Keratinocyte (primary cell): ENCODE measurements around the gene EGFL8.

Experiments
- CTCF ChIP-seq, 3 experiments: IDR thresholded peaks in 1 of 3; conservative IDR thresholded peaks in 1 of 3; optimal IDR thresholded peaks in 1 of 3; 2 replicates in 2 of 3; 3 replicates in 1 of 3; pipeline versions ENCODE3 to v1.5.1; 2011; ENCODE audit warnings: low read length in 3 of 3, mild to moderate bottlenecking in 3 of 3, moderate library complexity in 2 of 3, control low read depth in 1 of 3, inconsistent platforms in 1 of 3; ENCODE audit not compliant: insufficient read depth in 2 of 3; ENCODE audit errors: extremely low read depth in 1 of 3
- EZH2 ChIP-seq: IDR thresholded peaks from one replicate; pipeline ENCODE4 v1.6.1; 2012; ENCODE audit warnings: inconsistent platforms, mild to moderate bottlenecking, low read length, moderate library complexity

DNA sequence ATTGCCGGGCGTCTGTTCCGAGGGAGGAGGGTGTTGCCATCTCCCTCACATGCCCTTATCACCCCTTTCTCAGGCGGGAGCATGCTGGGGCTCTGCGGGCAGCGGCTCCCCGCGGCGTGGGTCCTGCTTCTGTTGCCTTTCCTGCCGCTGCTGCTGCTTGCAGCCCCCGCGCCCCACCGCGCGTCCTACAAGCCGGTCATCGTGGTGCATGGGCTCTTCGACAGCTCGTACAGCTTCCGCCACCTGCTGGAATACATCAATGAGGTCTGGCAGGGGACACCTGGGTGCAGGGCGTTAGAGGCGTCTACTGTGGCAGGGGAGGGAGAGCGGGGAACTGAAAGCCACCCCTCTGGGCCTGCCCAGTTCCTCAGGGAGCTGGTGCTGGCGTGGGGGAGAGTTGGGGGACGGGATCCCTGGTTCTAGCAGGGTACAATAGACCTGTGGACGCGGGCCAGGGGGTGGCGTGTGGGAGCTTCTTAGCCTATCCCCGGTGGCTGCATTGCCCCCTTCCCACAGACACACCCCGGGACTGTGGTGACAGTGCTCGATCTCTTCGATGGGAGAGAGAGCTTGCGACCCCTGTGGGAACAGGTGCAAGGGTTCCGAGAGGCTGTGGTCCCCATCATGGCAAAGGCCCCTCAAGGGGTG is 9.8 kb upstream of the EGFL8 start:
- no peak for TF ChIP-seq EZH2
- peak; percentile 57 to 84 (median 74) for TF ChIP-seq CTCF (optimal IDR thresholded peaks at IDR 0.05 in 1 of 3, IDR thresholded peaks at IDR 0.05 in 1 of 3, conservative IDR thresholded peaks at IDR 0.05 in 1 of 3; ENCODE audit: extremely low read depth in 1 of 3, insufficient read depth in 2 of 3, low read length in 3 of 3)
